GM21381 (cell line): ENCODE results near the gene MCTP1.
"Not testable (repeated sequence)": the region's sequence is repeated elsewhere in the genome, so short reads cannot be mapped to it uniquely, and the experiment has no call there.

Experiments used
- ATAC-seq: cut with Tn5 transposase; IDR thresholded peaks from one replicate; pipeline ENCODE4 v1.9.1; 2021; ENCODE audit warnings: mild to moderate bottlenecking, moderate library complexity; ENCODE audit not compliant: unreplicated experiment

MCTP1 gene

GRCh38 chr5:95256446-95256845 lies 28.4 kb downstream of the MCTP1 start:
- ATAC-seq: no peak

GRCh38 chr5:95252801-95253200 lies 32.1 kb downstream of the MCTP1 start:
- no peak for ATAC-seq

- no peak for ATAC-seq
These were observed 33.7 kb downstream of the MCTP1 start for GRCh38 chr5:95251185-95251584.

- no peak for ATAC-seq
These were observed 40.4 kb downstream of the MCTP1 start for GRCh38 chr5:95244479-95244878.

- peak; percentile 93 for ATAC-seq
These were observed 43.3 kb downstream of the MCTP1 start for GRCh38 chr5:95241635-95242034.

GRCh38 chr5:95241161-95241560 lies 43.7 kb downstream of the MCTP1 start:
- no peak for ATAC-seq

- no peak for ATAC-seq
These were observed 46.2 kb downstream of the MCTP1 start for GRCh38 chr5:95238560-95239325.

- ATAC-seq: no peak
These were observed 47.6 kb downstream of the MCTP1 start for GRCh38 chr5:95237324-95237723.

- no peak for ATAC-seq
These were observed 49.4 kb downstream of the MCTP1 start for GRCh38 chr5:95235439-95235982.

- ATAC-seq: no peak
These were observed 55.2 kb downstream of the MCTP1 start for GRCh38 chr5:95229646-95230045.

GRCh38 chr5:95224701-95225459 lies 60.0 kb downstream of the MCTP1 start:
- no peak for ATAC-seq

- no peak for ATAC-seq
These were observed 61.2 kb downstream of the MCTP1 start for GRCh38 chr5:95223566-95224258.

GRCh38 chr5:95222836-95223235 lies 62.1 kb downstream of the MCTP1 start:
- no peak for ATAC-seq

- no peak for ATAC-seq
These were observed 63.7 kb downstream of the MCTP1 start for GRCh38 chr5:95221234-95221633.

GRCh38 chr5:95220381-95220780 lies 64.5 kb downstream of the MCTP1 start:
- ATAC-seq: no peak

- ATAC-seq: no peak
These were observed 65.5 kb downstream of the MCTP1 start for GRCh38 chr5:95219411-95219810.

GRCh38 chr5:95217881-95218280 lies 67.0 kb downstream of the MCTP1 start:
- ATAC-seq: no peak

- no peak for ATAC-seq
These were observed 67.5 kb downstream of the MCTP1 start for GRCh38 chr5:95217351-95217750.

GRCh38 chr5:95216136-95216955 lies 68.5 kb downstream of the MCTP1 start:
- no peak for ATAC-seq

GRCh38 chr5:95207811-95208210 lies 77.1 kb downstream of the MCTP1 start:
- not testable (repeated sequence) for ATAC-seq

- no peak for ATAC-seq
These were observed 90.0 kb downstream of the MCTP1 start for GRCh38 chr5:95194856-95195255.
